Panc1 (cell line): ENCODE results near the gene TEX54. TPM values are rescaled to one million over a fixed set of nuclear protein-coding genes. Genes with fewer than 3 reads are reported as not detected.

Experiments used
- ATAC-seq: fragments of 200-7000 bp; cut with Tn5 transposase; 2 replicates; pipeline ENCODE4 v1.9.1; 2020; ENCODE audit warnings: mild to moderate bottlenecking, moderate library complexity
- BruUV-seq: library from RNA; stranded (reverse); fragments of 400-500 nt; replicated peaks from 2 replicates; lab custom pipeline; 2021; lab: Mats Ljungman, UMichigan
- CTCF ChIA-PET: fragments of 300-600 bp; sonication (Branson Sonifier 250); formaldehyde crosslinking; loops from one replicate; lab custom pipeline; 2022; ENCODE audit warnings: antibody characterized with exemption; lab: Charles Lee
- POLR2A ChIA-PET: fragments of 300-600 bp; sonication (Branson Sonifier 250); formaldehyde crosslinking; loops from one replicate; lab custom pipeline; 2022; ENCODE audit warnings: antibody characterized with exemption; lab: Charles Lee
- DNase-seq: peaks from one replicate; pipeline ENCODE4 v3.0.0-alpha.2; 2010; ENCODE audit warnings: low read depth, low spot score
- H3K27ac ChIP-seq: 2 replicates; pipeline ENCODE4 v1.5.1; 2011; ENCODE audit warnings: mild to moderate bottlenecking, low read length, inconsistent platforms
- H3K27me3 ChIP-seq: fragments of 200-500 bp; sonication (Bioruptor generic); 2 replicates; pipeline ENCODE4 v1.6.0; 2014; ENCODE audit warnings: low read length, inconsistent platforms; ENCODE audit not compliant: control insufficient read depth, insufficient read depth
- H3K36me3 ChIP-seq: fragments of 200-500 bp; sonication (Bioruptor generic); 2 replicates; pipeline ENCODE4 v1.5.1; 2014; ENCODE audit warnings: inconsistent platforms, mild to moderate bottlenecking, low read length, moderate library complexity; ENCODE audit not compliant: control insufficient read depth, insufficient read depth
- H3K4me1 ChIP-seq: 2 replicates; pipeline ENCODE4 v1.5.1; 2011; ENCODE audit warnings: inconsistent platforms, mild to moderate bottlenecking, low read length, moderate library complexity; ENCODE audit not compliant: control insufficient read depth, insufficient read depth
- H3K4me3 ChIP-seq, 2 experiments: 2 replicates each; pipeline ENCODE4 v1.5.1; 2011 to 2012; ENCODE audit warnings: low read depth in 2 of 2, low read length in 2 of 2, mild to moderate bottlenecking in 2 of 2, inconsistent platforms in 1 of 2, moderate library complexity in 1 of 2
- H3K9me3 ChIP-seq: fragments of 200-500 bp; sonication (Bioruptor generic); 2 replicates; pipeline ENCODE4 v1.5.1; 2014; ENCODE audit warnings: low read depth, mild to moderate bottlenecking, inconsistent platforms, low read length, moderate library complexity; ENCODE audit not compliant: control insufficient read depth, insufficient read depth
- CTCF ChIP-seq: fragments of 450-650 bp; IDR thresholded peaks from 2 replicates; pipeline ENCODE4 v1.5.1; 2017; ENCODE audit warnings: mild to moderate bottlenecking
- POLR2AphosphoS5 ChIP-seq: IDR thresholded peaks from 2 replicates; pipeline ENCODE4 v1.6.1; 2012; ENCODE audit warnings: mild to moderate bottlenecking, low read depth, low read length, moderate library complexity
- REST ChIP-seq, 2 experiments: IDR thresholded peaks; 2 replicates each; pipeline ENCODE4 v1.6.1; 2011 to 2012; ENCODE audit warnings: low read depth in 2 of 2, control low read depth in 1 of 2, low read length in 1 of 2, mild to moderate bottlenecking in 1 of 2, moderate library complexity in 1 of 2; ENCODE audit not compliant: insufficient read depth in 1 of 2
- SIN3A ChIP-seq: IDR thresholded peaks from 2 replicates; pipeline ENCODE4 v1.6.1; 2012; ENCODE audit warnings: low read depth, mild to moderate bottlenecking, low read length, moderate library complexity, borderline replicate concordance; ENCODE audit not compliant: insufficient read depth
- TCF7L2 ChIP-seq: IDR thresholded peaks from 2 replicates; pipeline ENCODE4 v1.6.1; 2011; ENCODE audit warnings: mild to moderate bottlenecking, low read depth, low read length, inconsistent platforms
- in situ Hi-C: cut with HindIII; loops from 2 replicates; pipeline ENCODE4 v1.10.0; 2016; ENCODE audit warnings: low sequenced_read_pairs, low pct_unique_long_range_greater_than_20kb
- intact Hi-C: fragments of 100-400 bp; cut with micrococcal nuclease; formaldehyde crosslinking; loops from one replicate; pipeline ENCODE4 v1.10.0; 2022; ENCODE audit not compliant: unreplicated experiment
- total RNA-seq: library from RNA; stranded (reverse); gene quantifications from one replicate; pipeline ENCODE4 v1.2.1, GENCODE V29; 2021; ENCODE audit not compliant: unreplicated experiment

TEX54 gene
- total RNA-seq, 1 experiment from 2014 or later = not detected

- no TSS peak for BruUV-seq
- Histone ChIP-seq H3K4me3 (peak overlapping the region; percentile 86 to 87; a peak in 3 of 4 replicates), H3K27me3 (no peaks in the 10 kb centered on the region), H3K27ac (peak overlapping the region; percentile 87), H3K9me3 (no peaks in the 10 kb centered on the region), H3K4me1 (peaks cover 29% of the 10 kb centered on the region), H3K36me3 (peaks cover 3% of the 10 kb centered on the region)
- TF ChIP-seq POLR2AphosphoS5 (no peak), TCF7L2 (no peak), CTCF (no peak), REST (IDR thresholded peaks at IDR 0.05; ENCODE audit: insufficient read depth in 1 of 2, low read depth in 2 of 2, low read length in 1 of 2) (no peak), SIN3A (no peak)
- ChIA-PET POLR2A (interaction anchor here (0.6 kb wide), 1 partner anchor 124 kb away, joined by 7 read pairs; no protein-coding TSS in a partner anchor), CTCF (no interaction called here)
- intact Hi-C loops = no loop called here
- in situ Hi-C loops = no loop called here
- ATAC-seq (0 out of 2 replicates have a peak, but pooled peaks have one; percentile 8), DNase-seq (no peak)
These were observed 40.5 kb downstream of the TEX54 start for GRCh38 chr11:62792202-62792575.

- intact Hi-C loops (no loop called here), in situ Hi-C loops (no loop called here)
- no TSS peak for BruUV-seq
- Histone ChIP-seq H3K4me1 (peaks cover 29% of the 10 kb centered on the region), H3K27ac (peak within 1 kb of the TSS; percentile 87), H3K27me3 (no peaks in the 10 kb centered on the region), H3K9me3 (no peaks in the 10 kb centered on the region), H3K36me3 (peaks cover 3% of the 10 kb centered on the region), H3K4me3 (peak within 1 kb of the TSS; percentile 86 to 87)
- ChIA-PET POLR2A (interaction anchor here (0.6 to 0.7 kb wide), 2 partner anchors 59 to 124 kb away, joined by 5 to 7 read pairs; no protein-coding TSS in a partner anchor), CTCF (no interaction called here)
- peak; percentile 86 for ATAC-seq
- TF ChIP-seq REST (IDR thresholded peaks at IDR 0.05; ENCODE audit: insufficient read depth in 1 of 2, low read depth in 2 of 2, low read length in 1 of 2) (peak in 1 of 2 experiments; percentile 31; a peak in 1 of 4 replicates), CTCF (no peak), TCF7L2 (peak; percentile 41; the same call in 1 of the 2 replicates), POLR2AphosphoS5 (peak; percentile 96), SIN3A (0 out of 2 replicates have a peak, but pooled peaks have one; percentile 47)
- DNase-seq = no peak
These were observed 41.0 kb downstream of the TEX54 start, which contains the start of gene TMEM223 for GRCh38 chr11:62791501-62792201. Gene TMEM223, minus strand, starts transcription at chr11:62792006. Its CDS starts 12 bp downstream, at chr11:62791994.
